Mononuclear cell (primary cell): Measurements from ENCODE around the gene FDX1. TPM values are rescaled to one million over a fixed set of nuclear protein-coding genes. Genes with fewer than 3 reads are reported as not detected.

Experiments used
- H3K27me3 ChIP-seq: 2 replicates; pipeline ENCODE4 v1.6.0; 2011; ENCODE audit warnings: low read length, control low read depth; ENCODE audit not compliant: insufficient read depth
- H3K4me1 ChIP-seq: 2 replicates; pipeline ENCODE4 v1.5.1; 2011; ENCODE audit warnings: mild to moderate bottlenecking, low read length, control low read depth; ENCODE audit not compliant: insufficient read depth
- H3K4me3 ChIP-seq: 2 replicates; pipeline ENCODE4 v1.5.1; 2011; ENCODE audit warnings: mild to moderate bottlenecking, low read length, moderate library complexity
- H3K9me3 ChIP-seq: 2 replicates; pipeline ENCODE4 v1.5.1; 2011; ENCODE audit warnings: low read depth, mild to moderate bottlenecking, control low read depth, low read length
- total RNA-seq: library from RNA; depleted of rRNA; stranded (reverse); fragments of >200 nt; gene quantifications from one replicate; pipeline ENCODE4 v1.2.3, GENCODE V29; 2012

FDX1 gene
- total RNA-seq, 1 donor: 13.7 TPM

GRCh38 chr11:110471371-110471770 is 41.6 kb downstream of the FDX1 start:
- H3K4me3 ChIP-seq: no peak overlapping the region
- H3K4me1 ChIP-seq: no peaks in the 10 kb centered on the region
- H3K27me3 ChIP-seq: no peaks in the 10 kb centered on the region
- H3K9me3 ChIP-seq: no peaks in the 10 kb centered on the region

- no peaks in the 10 kb centered on the region for H3K4me1 ChIP-seq
- H3K4me3 ChIP-seq: no peak overlapping the region
- no peaks in the 10 kb centered on the region for H3K27me3 ChIP-seq
- no peaks in the 10 kb centered on the region for H3K9me3 ChIP-seq
These were observed 43.1 kb downstream of the FDX1 start for GRCh38 chr11:110472858-110473257.

- H3K4me1 ChIP-seq: peaks cover 8% of the 10 kb centered on the region
- H3K9me3 ChIP-seq: no peaks in the 10 kb centered on the region
- no peak overlapping the region for H3K4me3 ChIP-seq
- no peaks in the 10 kb centered on the region for H3K27me3 ChIP-seq
These were observed 44.0 kb downstream of the FDX1 start for GRCh38 chr11:110473706-110474105.

- no peak overlapping the region for H3K4me3 ChIP-seq
- no peaks in the 10 kb centered on the region for H3K27me3 ChIP-seq
- H3K4me1 ChIP-seq: peaks cover 17% of the 10 kb centered on the region
- no peaks in the 10 kb centered on the region for H3K9me3 ChIP-seq
These were observed 44.8 kb downstream of the FDX1 start for GRCh38 chr11:110474578-110474977.

- H3K4me1 ChIP-seq: peaks cover 28% of the 10 kb centered on the region
- no peaks in the 10 kb centered on the region for H3K27me3 ChIP-seq
- H3K4me3 ChIP-seq: no peak overlapping the region
- no peaks in the 10 kb centered on the region for H3K9me3 ChIP-seq
These were observed 45.9 kb downstream of the FDX1 start for GRCh38 chr11:110475671-110476070.

GRCh38 chr11:110478410-110478809 is 48.7 kb downstream of the FDX1 start:
- no peaks in the 10 kb centered on the region for H3K27me3 ChIP-seq
- H3K4me1 ChIP-seq: peaks cover 36% of the 10 kb centered on the region
- no peak overlapping the region for H3K4me3 ChIP-seq
- H3K9me3 ChIP-seq: no peaks in the 10 kb centered on the region

GRCh38 chr11:110479108-110480101 is 49.7 kb downstream of the FDX1 start:
- Histone ChIP-seq H3K27me3 (no peaks in the 10 kb centered on the region), H3K4me1 (peaks cover 36% of the 10 kb centered on the region), H3K4me3 (no peak overlapping the region), H3K9me3 (no peaks in the 10 kb centered on the region)

GRCh38 chr11:110481523-110481922 is 51.8 kb downstream of the FDX1 start:
- no peaks in the 10 kb centered on the region for H3K9me3 ChIP-seq
- no peak overlapping the region for H3K4me3 ChIP-seq
- H3K27me3 ChIP-seq: no peaks in the 10 kb centered on the region
- H3K4me1 ChIP-seq: peaks cover 43% of the 10 kb centered on the region

- Histone ChIP-seq H3K9me3 (no peaks in the 10 kb centered on the region), H3K27me3 (no peaks in the 10 kb centered on the region), H3K4me1 (peaks cover 26% of the 10 kb centered on the region), H3K4me3 (no peak overlapping the region)
These were observed 56.4 kb downstream of the FDX1 start for GRCh38 chr11:110486156-110486555.

- Histone ChIP-seq H3K27me3 (no peaks in the 10 kb centered on the region), H3K4me1 (peaks cover 38% of the 10 kb centered on the region), H3K4me3 (no peak overlapping the region), H3K9me3 (no peaks in the 10 kb centered on the region)
These were observed 58.7 kb downstream of the FDX1 start for GRCh38 chr11:110488446-110488845.

GRCh38 chr11:110490886-110491285 is 61.1 kb downstream of the FDX1 start:
- Histone ChIP-seq H3K4me1 (peaks cover 36% of the 10 kb centered on the region), H3K27me3 (no peaks in the 10 kb centered on the region), H3K9me3 (no peaks in the 10 kb centered on the region), H3K4me3 (no peak overlapping the region)

GRCh38 chr11:110491577-110492320 is 62.0 kb downstream of the FDX1 start:
- H3K9me3 ChIP-seq: no peaks in the 10 kb centered on the region
- H3K27me3 ChIP-seq: no peaks in the 10 kb centered on the region
- H3K4me3 ChIP-seq: no peak overlapping the region
- H3K4me1 ChIP-seq: peaks cover 35% of the 10 kb centered on the region

GRCh38 chr11:110492321-110492685 is 62.6 kb downstream of the FDX1 start:
- H3K9me3 ChIP-seq: no peaks in the 10 kb centered on the region
- no peak overlapping the region for H3K4me3 ChIP-seq
- no peaks in the 10 kb centered on the region for H3K27me3 ChIP-seq
- H3K4me1 ChIP-seq: peaks cover 41% of the 10 kb centered on the region

- Histone ChIP-seq H3K9me3 (no peaks in the 10 kb centered on the region), H3K4me3 (no peak overlapping the region), H3K27me3 (no peaks in the 10 kb centered on the region), H3K4me1 (peaks cover 49% of the 10 kb centered on the region)
These were observed 63.6 kb downstream of the FDX1 start for GRCh38 chr11:110493346-110493745.

- no peaks in the 10 kb centered on the region for H3K27me3 ChIP-seq
- H3K4me3 ChIP-seq: no peak overlapping the region
- H3K9me3 ChIP-seq: no peaks in the 10 kb centered on the region
- peaks cover 23% of the 10 kb centered on the region for H3K4me1 ChIP-seq
These were observed 67.7 kb downstream of the FDX1 start for GRCh38 chr11:110497231-110497978.
